ENCODE results near the gene NOTCH1. TPM values are rescaled to one million over a fixed set of nuclear protein-coding genes. Genes with fewer than 3 reads are reported as not detected.

NOTCH1 gene
- total RNA-seq, 1 donor = 10.5 TPM

DNA sequence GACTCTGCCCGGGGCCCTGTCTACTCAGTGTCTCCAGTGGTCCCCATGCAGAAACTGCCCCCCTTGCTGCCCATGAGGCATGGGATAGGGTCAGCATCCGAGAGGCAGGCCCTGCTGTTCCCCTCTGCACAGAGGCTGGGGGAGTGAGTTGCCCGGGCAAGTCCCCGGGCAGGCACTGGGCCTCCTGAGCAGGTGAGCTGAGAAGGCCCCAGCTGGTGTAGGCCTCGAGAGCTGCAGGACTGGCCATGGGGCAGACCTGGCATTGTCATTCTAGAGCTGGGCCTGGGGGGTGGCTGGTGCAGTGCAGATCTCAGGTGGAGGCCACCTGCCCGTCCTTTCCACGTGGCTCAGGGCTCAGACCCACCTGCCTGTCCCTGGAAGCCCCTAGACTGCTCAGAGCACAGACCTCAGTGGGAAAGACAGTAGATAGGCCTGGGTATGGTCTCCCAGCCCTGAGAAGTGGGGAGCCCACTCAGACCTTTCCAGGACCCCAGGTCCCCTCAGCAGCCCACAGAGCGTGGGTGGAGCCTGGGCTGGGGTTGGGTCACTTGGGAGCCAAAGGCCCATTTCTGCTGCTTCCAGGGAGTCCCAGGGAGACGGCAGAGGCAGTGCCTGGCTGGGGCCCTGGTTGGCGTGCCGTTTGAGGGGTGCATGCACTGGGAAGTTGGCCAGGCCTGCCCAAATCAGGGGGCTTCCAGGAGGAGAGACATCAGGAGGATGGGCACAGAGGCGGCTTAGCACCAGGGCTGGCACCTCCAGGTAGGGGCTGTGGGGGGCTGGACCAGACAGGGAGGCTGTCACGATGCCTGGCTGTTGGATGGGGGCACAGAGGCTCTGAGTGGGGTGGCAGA, 4.8 kb upstream of the NOTCH1 start:
- TF ChIP-seq, protein P1, sequence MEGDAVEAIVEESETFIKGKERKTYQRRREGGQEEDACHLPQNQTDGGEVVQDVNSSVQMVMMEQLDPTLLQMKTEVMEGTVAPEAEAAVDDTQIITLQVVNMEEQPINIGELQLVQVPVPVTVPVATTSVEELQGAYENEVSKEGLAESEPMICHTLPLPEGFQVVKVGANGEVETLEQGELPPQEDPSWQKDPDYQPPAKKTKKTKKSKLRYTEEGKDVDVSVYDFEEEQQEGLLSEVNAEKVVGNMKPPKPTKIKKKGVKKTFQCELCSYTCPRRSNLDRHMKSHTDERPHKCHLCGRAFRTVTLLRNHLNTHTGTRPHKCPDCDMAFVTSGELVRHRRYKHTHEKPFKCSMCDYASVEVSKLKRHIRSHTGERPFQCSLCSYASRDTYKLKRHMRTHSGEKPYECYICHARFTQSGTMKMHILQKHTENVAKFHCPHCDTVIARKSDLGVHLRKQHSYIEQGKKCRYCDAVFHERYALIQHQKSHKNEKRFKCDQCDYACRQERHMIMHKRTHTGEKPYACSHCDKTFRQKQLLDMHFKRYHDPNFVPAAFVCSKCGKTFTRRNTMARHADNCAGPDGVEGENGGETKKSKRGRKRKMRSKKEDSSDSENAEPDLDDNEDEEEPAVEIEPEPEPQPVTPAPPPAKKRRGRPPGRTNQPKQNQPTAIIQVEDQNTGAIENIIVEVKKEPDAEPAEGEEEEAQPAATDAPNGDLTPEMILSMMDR (IDR thresholded peaks at IDR 0.05; ENCODE audit: extremely low read depth, low read depth, low read length) = no peak
- Histone ChIP-seq H3K9me3 (ENCODE audit: low read depth, low read length) (no peaks in the 10 kb centered on the region), H2AFZ (ENCODE audit: low read length) (no peak overlapping the region), H3K27ac (ENCODE audit: low read depth, low read length) (no peak overlapping the region), H3K79me2 (ENCODE audit: insufficient read depth, low read length) (no peaks in the 10 kb centered on the region), H3K27me3 (ENCODE audit: insufficient read depth, low read length) (no peaks in the 10 kb centered on the region), H3K4me2 (ENCODE audit: insufficient read depth, low read length) (peak overlapping the region; percentile 79), H3K4me3 (ENCODE audit: insufficient read depth, low read length) (no peak overlapping the region), H3K36me3 (ENCODE audit: insufficient read depth, low read length) (no peaks in the 10 kb centered on the region), H3K4me1 (ENCODE audit: insufficient read depth, low read length) (peaks cover 28% of the 10 kb centered on the region), H4K20me1 (ENCODE audit: insufficient read depth, low read length) (no peaks in the 10 kb centered on the region)
- no peak for DNase-seq (ENCODE audit: insufficient read length, low spot score, missing footprints)

DNA sequence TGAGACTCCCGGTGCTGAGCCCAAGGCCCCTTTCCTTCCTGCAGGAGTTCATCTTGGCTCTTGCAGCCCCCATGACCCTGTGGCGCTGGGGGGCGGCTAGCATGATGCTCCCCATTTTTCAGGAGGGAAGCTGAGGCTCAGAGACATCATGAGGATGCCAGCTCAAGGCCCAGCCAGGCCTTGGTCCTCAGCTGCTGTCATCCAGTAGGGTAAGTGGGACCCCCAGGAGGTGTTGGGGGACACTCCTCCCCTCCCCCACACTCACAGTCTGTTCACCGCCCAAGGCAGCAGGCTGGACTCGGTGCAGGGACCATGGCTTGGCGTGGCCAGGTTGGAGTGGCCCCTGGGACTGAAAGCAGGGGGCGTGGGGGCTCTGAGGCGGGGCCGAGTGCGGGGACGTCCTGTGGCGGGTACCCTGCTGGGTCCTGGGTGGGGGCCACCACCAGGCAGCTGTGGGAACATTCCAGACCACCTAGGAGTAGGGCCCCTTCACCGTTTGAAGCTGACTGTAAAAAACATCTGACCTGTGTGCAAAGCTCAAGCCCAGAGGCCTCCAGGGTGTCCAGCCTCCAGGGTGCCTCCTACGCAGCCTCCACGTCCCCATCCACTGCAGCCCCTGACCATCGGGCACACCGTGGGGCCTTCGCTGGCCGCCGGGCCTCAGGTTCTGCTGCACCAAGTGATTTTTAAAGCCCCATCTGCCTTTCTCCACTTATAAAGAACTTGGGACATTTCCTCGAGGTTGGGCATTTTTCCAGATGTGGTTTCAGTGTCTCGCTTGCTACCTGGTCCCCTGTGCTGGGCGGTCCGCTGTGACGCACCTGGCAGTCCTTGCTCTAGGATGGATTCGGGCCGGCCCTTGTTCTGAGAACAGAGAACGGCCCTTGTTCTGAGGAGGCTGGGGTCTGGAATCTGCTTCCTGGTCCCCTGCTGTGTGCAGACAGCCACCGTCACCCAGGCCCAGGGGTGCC, 3.4 kb upstream of the NOTCH1 start:
- no peak for DNase-seq (ENCODE audit: insufficient read length, low spot score, missing footprints)
- no peaks in the 10 kb centered on the region for H3K27me3 ChIP-seq (ENCODE audit: insufficient read depth, low read length)
- TF ChIP-seq, protein P1 (IDR thresholded peaks at IDR 0.05; ENCODE audit: extremely low read depth, low read depth, low read length) = no peak
- H3K4me2 ChIP-seq (ENCODE audit: insufficient read depth, low read length) = no peak overlapping the region
- no peaks in the 10 kb centered on the region for H3K9me3 ChIP-seq (ENCODE audit: low read depth, low read length)
- no peak overlapping the region for H2AFZ ChIP-seq (ENCODE audit: low read length)
- no peak overlapping the region for H3K4me3 ChIP-seq (ENCODE audit: insufficient read depth, low read length)
- H3K36me3 ChIP-seq (ENCODE audit: insufficient read depth, low read length) = no peaks in the 10 kb centered on the region
- H3K4me1 ChIP-seq (ENCODE audit: insufficient read depth, low read length) = peaks cover 29% of the 10 kb centered on the region
- H3K79me2 ChIP-seq (ENCODE audit: insufficient read depth, low read length) = peaks cover 6% of the 10 kb centered on the region
- H3K27ac ChIP-seq (ENCODE audit: low read depth, low read length) = no peak overlapping the region
- H4K20me1 ChIP-seq (ENCODE audit: insufficient read depth, low read length) = peaks cover 4% of the 10 kb centered on the region

DNA sequence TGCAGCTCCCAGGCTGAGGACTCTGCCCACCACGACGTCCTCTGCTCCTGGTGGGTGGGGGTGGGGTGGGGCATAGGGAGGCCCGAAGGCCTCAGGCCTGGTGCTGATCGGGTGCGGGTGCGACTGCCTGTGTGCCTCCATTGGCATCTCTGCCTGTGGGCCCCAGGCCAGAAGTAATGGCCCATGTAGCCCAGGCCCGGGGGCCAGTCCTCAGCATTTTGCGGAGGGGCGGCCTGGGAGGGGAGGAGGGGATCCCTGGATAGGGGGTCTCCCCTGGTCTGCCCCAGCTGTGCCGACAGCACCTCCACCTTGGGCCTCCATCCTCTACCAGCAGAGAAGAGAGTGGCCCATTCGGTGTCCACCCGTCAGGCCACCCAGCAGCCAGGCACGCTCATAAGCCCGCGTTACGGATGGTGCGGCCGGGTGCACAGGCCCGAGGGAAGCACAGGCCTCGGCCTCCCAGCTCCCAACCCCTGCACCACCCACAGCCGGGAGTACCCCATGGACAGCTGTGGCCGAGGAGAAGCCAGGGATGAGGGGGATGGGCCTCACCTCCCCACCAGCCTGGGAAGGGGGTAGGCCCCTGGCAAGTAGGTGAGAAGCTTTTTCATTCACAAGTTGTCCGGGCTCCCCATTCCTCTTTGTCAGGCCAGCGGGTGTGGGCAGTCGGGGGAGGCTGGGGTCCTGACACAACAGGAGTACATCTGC, 1.8 kb upstream of the NOTCH1 start:
- Histone ChIP-seq H3K27me3 (ENCODE audit: insufficient read depth, low read length) (no peaks in the 10 kb centered on the region), H3K36me3 (ENCODE audit: insufficient read depth, low read length) (peaks cover 7% of the 10 kb centered on the region), H2AFZ (ENCODE audit: low read length) (no peak overlapping the region), H4K20me1 (ENCODE audit: insufficient read depth, low read length) (peaks cover 19% of the 10 kb centered on the region), H3K4me1 (ENCODE audit: insufficient read depth, low read length) (peaks cover 34% of the 10 kb centered on the region), H3K27ac (ENCODE audit: low read depth, low read length) (no peak overlapping the region), H3K9me3 (ENCODE audit: low read depth, low read length) (no peaks in the 10 kb centered on the region), H3K4me3 (ENCODE audit: insufficient read depth, low read length) (no peak overlapping the region), H3K79me2 (ENCODE audit: insufficient read depth, low read length) (peaks cover 19% of the 10 kb centered on the region), H3K4me2 (ENCODE audit: insufficient read depth, low read length) (no peak overlapping the region)
- no peak for DNase-seq (ENCODE audit: insufficient read length, low spot score, missing footprints)
- TF ChIP-seq, protein P1 (IDR thresholded peaks at IDR 0.05; ENCODE audit: extremely low read depth, low read depth, low read length) = no peak

All from osteoblast (primary cell).